HG03575 (cell line): Measurements from ENCODE around the gene VPS29.
"Not testable (repeated sequence)": the region's sequence is repeated elsewhere in the genome, so short reads cannot be mapped to it uniquely, and the experiment has no call there.

Experiments used
- ATAC-seq: cut with Tn5 transposase; IDR thresholded peaks from one replicate; pipeline ENCODE4 v1.9.1; 2021; ENCODE audit not compliant: unreplicated experiment, insufficient number of reproducible peaks, low FRiP score; ENCODE audit errors: extremely low read depth

The VPS29 gene

DNA sequence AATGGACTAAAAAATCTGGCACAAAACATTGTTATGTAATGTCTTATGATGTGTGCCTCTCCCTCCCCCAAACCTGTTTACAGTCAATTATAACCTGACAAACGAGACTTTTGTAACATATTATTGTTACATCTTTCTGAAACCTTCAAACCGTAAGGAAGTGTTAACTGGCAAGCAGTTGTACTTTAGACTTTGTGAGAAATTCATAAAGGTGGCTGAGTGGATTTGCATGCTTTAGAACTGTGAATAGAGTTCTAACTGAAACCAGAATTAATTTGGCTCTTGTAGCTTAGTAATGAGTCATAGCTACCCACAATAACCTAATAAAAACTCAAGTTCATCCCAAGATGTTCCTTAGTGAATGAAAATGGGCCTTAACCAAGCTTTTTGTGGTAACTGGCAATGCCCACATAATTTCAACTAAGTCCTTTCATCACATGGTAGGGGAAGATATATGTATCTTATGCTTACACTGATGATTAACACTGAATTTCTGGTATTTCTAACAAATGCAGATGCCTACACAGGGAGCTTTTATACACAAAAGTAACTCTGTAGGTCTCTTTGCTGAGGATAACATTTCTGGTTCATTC lies 29.9 kb upstream of the VPS29 start:
- ATAC-seq: peak; percentile 82

DNA sequence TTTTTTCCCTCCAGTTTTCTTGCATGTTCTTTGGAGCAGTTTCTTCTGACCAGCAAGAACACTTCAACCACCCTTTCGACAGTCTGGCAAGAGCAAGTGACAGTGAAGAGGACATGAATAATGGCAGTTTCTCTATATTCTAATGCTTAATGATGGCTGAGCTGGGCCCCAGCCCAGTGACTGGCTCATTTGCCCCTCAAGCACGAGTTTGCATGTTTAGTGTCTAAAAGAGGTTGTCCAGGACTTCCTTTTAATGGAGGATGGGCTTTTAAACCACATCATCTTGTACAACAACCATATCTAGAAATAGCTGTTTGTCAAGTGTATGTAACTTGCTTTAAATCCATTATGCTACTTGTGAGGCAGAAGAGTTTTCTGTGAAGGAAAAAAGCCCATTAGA lies 28.6 kb upstream of the VPS29 start:
- no peak for ATAC-seq

DNA sequence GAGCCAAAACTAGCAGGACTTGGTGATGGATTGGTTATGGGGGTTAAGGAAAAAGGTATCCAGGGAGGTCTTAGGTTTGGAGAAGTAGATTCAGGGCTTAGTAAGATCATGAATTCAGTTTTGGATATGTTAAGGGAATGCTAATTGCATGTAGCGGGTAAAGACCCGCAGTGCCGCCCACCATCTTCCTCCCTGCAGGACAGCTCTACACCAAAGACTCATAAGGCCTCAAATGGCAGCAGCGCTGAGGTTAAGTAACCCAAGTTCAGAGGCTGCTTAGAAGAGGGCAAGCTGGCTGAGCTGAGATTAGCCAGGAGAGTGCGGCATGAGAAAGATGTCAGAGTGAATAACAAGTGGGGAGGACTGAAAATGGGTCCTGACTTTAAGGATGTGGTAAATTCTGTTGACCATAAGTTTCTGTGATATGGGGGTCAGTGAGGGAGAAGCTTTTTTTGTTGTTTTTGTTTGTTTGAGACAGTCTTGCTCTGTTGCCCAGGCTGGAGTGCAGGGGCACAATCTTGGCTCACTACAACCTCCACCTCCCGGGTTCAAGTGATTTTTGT lies 26.4 kb upstream of the VPS29 start:
- no peak for ATAC-seq

DNA sequence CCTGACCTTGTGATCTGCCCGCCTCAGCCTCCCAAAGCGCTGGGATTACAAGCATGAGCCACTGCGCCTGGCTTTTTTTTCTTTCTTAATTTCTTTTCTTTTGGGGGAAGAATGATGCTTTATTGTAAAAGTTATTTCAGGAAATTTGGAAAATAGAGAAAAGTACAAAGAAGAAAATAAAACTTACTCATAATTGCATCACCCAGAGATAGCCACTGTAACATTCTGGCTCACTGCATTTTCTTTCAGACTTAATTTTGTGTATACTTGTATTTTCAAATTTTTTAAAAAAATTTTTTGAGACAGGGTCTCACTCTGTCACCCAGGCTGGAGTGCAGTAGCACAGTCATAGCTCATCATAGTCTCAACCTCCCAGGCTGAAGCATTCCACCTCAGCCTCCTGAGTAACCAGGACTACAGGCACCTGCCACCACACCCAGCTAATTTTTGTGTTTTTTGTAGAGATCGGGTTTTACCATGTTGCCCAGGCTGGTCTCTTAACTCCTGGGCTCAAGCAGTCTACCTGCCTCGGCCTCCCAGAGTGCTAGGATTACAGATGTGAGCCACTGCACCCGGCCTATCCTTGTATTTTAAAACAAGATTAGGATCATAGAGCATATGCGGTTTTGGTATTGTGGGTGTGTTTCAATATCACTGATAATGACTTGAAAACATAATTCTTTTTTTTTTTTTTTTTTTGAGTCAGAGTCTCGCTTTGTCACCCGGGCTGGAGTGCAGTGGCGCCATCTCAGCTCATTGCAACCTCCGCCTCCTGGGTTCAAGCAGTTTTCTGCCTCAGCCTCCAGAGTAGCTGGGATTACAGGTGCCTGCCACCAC lies 19.2 kb upstream of the VPS29 start:
- ATAC-seq: not testable (repeated sequence)

DNA sequence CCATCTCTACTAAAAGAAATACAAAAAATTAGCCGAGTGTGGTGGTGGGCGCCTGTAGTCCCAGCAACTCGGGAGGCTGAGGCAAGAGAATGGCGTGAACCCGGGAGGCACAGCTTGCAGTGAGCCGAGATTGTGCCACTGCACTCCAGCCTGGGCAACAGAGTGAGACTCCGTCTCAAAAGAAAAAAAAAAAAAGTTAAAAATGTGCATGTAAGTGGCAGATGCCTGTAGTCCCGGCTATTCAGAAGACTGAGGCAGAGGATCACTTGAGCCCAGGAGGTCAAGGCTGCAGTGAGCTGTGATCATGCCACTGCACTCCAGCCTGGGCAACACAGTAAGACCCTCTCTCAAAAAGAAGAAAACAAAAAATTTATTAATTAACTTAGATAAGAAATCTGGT lies 16.1 kb upstream of the VPS29 start:
- not testable (repeated sequence) for ATAC-seq

DNA sequence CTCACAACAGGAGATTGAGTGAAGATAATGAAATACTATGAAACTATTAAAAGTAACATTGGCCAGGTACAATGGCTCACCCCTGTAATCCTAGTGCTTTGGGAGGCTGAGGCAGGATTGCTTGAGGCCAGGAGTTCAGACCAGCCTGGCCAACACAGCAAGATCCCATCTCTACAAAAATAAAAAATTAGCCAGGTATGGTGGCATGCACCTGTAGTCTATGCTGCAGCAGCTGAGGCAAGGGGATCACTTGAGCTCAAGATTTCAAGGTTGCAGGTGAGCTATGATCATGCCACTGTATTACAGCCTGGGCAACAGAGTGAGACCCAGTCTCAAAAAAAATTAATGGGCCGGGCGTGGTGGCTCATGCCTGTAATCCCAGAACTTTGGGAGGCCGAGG lies 15.1 kb upstream of the VPS29 start:
- ATAC-seq: no peak

DNA sequence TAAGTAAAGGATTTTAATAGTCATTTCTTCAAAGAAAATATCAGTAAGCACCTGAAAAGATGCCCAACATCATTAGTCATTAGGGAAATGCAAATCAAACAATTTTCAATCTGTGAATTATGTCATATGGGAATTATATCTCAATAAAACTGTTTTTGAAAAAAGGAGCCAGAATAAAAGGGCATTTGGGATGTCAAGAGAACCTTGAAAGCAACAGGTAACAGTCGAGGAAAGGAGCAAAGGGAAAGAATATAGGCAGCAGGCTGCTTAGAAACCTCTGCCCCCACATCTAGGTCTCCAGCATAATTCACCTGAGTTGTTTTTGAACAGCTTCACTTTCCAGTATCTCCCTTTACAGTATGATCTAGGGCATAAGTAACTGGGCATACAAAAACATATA lies 12.5 kb upstream of the VPS29 start:
- ATAC-seq: no peak

DNA sequence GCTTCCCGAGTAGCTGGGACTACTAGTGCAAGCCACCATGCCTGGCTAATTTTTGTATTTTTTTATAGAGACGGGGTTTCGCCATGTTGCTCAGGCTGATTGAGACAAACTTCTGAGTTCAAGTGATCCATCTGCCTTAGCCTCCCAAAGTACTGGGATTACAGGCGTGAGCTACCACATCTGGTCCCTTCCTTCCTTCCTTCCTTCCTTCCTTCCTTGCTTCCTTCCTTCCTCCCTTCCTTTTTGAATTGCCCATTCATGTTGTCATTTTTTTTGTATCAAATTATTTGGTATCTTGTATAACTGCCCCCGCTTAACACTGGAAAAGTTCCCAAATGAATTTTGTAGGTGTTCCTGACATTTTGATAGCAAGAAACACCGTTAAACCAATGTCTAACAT lies 11.9 kb upstream of the VPS29 start:
- no peak for ATAC-seq

DNA sequence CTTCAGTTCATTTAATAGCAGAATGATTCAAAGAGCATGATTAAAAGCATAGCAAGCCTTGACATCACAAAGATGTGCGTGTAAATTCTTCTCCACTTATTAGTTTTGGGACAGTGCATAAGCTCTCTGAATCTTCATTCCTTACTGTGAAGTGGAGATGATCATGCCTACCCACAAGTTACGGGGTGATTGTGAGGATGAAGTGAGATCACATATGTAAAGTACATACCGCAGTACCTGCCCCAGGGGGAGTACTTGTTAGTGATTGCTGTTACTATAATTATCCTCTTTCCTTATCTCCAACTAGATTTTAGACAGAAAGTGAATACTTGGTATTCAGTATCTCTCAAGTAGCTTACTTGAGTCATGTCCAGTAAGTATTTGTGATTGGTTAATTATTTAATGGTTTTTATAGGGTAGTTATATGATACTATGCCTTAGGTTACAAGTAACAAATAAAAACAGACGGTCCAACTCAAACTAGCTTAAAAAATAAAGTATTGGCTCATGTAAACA lies 6.2 kb upstream of the VPS29 start:
- ATAC-seq: no peak

DNA sequence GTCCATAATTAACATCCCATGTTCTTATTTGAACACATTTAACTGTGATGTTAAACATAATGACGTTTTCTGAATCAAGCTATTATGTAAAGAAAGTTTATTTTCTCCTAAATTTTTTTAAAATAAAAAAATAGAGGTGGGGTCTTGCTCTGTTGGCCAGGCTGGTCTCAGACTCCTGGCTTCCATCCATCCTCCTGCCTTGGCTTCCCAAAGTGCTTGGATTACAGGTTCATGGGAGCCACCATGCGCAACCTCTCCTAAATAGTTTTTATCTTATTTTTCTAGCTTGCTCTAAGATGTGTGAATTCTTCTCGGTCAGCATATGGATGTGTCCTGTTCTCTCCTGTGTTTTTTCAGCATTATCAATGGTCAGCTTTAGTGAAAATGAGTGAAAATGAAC lies 3.4 kb upstream of the VPS29 start:
- ATAC-seq: no peak

DNA sequence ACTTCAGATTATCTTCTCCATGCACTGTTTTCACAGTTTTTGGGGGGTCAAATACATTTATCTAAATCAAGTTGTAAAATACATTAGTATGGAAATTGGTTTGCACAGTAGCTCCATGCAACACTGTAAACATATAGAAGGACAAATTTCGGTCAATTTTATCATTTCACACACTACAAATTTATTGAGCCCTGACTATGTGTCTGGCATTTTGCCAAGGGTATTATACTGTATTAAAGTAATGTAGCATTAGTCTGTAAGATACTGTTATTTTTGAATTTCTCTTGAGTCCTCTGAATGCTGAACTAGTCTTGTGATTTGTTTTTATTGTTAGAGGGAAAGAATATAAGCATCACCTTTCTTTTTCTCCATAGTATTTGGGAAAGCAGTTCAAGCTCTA lies 1.5 kb upstream of the VPS29 start:
- ATAC-seq: no peak

DNA sequence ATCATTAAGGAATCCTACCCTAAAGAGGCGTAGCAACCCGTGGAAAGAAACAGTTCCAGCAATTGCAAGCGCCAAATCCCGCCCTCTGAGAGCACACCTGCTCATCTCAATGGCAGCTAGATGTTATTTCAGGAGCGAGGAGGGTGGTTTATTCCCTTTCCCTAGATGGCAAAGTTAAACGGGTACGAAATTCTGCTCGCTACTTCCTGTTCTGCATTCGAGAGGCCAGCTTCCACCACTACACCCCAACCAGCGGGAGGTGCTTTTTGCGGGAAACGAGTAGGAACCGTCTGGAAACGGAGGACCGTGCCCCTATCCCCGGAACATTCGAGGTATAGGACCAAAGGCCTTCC lies 536 bp downstream of the VPS29 start:
- no peak for ATAC-seq

DNA sequence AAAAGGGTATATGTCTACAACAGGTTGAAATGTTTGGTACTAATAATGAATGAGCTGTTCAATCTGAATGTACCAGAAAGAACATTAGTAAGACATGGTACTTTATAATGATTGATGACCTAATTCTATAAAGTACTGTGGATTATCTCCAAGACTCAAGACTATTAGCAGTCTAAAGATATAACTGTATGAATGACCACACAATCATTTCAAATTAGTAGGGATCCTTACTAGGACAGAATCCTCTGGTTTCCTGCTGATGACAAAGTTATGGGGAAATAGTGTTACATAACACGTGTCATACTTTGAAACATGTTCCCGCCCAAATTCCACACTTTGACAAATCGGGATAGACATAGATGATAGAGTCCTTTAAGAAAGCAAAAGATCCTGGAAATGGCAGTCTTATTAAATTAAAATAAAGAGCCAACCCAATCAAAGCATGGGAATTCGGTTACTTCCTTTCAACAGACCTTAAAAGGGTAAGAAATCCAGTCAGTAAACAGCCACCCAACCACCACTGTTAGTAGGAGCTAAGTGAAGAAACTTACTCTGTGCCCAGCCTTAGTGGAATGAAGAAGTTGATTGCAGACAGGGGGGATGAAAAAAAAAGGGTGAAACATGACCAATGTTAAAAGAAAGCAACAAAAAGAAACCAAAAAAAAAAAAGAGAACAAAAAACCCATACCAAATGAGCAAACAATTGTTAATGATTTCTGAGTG lies 2.8 kb downstream of the VPS29 start:
- ATAC-seq: no peak

DNA sequence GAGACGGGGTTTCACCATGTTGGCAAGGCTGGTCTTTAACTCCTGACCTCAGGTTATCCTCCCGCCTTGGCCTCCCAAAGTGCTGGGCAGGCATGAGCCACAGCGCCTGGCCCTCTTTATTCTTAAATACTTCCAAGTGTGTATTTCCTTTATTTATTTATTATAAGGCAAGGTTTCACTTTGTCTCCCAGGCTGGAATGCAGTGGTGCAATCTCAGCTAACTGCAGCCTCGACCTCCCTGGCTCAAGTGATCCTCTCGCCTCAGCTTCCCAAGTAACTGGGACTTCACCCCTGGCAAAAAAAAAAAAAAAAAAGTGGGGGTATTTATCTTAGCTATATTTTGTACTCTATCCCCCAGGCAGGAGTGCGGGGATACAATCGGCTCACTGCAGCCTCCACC lies 26.5 kb downstream of the VPS29 start:
- no peak for ATAC-seq

DNA sequence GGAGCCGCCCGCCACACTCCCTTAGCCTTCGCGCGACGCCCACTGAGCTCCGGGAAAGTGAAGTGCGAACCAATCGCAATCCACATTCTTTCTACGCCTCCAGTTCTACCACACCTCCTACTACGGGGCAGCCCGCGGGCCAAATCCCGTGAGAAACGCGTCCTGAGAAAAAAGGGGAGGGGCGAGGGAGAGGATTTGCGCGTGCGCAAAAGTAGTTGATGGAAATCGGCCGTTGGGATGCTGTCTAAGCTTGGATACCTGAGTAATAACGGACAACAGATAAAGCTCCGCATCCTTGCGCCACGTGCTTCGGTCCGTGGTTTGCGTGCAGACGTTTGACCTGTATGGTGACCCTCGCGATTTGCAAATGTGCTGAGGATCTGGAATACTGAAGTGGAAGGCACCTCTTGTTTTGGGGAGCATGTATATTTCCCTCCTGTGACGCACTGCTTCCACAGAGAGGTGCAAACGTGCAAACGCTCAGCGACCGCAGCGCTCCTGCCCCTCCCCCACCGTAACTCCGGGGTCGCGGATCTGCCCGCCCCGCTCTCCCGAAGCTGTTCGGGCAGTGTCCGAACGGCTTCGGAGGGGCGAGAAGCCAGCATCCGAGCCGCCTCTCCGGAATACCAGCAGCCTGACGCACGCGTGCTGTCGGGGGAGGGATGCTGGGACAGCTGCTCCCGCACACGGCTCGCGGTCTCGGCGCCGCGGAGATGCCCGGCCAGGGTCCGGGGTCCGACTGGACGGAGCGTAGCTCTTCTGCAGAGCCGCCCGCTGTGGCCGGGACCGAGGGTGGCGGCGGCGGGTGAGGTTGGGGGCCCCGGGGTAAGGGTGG lies 33.5 kb downstream of the VPS29 start, which contains the start of the genes FAM216A and GPN3:
FAM216A (plus strand) TSS at position 632 of the 835 bp plus-strand sequence; CDS start at position 663, 31 bp downstream.
GPN3 (minus strand) TSS at position 44 of the 835 bp plus-strand sequence. CDS start 54 bp downstream, outside the sequence.
- peak; percentile 40 for ATAC-seq

DNA sequence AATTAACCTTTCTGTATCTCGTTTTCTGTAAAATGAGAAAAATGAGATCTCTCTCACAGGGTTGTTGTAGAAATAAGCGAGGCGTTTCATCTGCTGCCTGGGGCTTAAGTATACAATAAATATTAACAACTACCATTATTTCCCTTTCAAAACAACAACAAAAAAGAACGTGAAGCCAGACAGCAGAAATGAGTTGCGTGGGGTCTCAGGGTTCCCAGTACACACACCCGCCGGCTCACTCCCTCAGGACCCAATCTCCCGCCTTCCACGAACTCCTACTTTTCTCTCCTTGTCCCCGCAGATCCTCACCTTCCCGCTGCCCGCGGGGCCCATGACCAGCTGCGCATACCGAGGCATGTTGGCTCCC lies 34.1 kb downstream of the VPS29 start:
- ATAC-seq: no peak

DNA sequence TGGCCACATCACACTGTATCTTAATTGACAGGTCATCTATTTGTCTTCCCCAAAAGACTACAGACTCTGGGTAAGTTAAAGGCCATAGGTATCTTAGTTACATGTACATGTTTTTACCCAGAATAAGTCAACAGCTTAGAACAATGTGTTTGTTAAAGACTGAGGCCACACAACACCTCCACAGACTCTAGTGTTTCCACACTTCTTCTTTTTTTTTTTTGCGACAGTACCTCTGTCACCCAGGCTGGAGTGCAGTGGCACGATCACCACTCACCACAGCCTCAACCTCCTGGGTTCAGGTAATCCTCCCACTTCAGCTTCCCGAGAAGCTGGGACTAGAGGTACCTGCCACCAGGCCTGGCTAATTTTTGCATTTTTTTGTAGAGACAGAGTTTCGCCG lies 35.1 kb downstream of the VPS29 start:
- ATAC-seq: no peak

DNA sequence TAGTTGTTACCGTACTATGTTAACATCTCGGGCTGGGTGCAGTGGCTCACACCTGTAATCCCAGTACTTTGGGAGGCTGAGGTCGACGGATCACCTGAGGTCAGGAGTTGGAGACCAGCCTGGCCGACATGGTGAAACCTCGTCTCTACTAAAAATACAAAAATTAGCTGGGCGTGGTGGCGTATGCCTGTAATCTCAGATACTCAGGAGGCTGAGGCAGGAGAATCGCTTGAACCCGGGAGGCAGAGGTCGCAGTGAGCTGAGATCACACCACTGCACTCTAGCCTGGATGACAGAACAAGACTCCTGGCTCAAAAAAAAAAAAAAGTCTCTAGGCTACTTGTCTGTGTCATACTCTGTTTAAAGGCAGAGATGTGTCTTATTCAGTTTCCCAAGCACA lies 36.1 kb downstream of the VPS29 start:
- ATAC-seq: not testable (repeated sequence)

DNA sequence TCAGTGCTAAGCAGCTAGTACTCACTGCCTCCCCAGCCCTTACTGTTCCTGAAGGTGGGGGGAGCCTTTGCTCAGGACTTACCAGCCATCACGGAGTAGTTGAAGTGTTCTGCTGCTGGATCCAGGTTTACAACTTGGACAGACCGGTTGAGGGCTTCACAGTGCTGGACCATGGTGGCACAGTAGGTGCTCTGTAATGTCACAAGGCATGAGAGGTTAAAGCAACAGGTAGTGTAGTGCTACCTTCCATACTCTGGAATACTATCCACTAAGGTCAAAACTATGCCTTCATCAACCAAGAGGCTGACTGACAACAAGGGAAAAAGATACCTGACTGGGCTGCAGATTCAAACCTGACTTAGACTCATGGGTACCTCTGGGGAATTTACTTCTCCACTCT lies 36.9 kb downstream of the VPS29 start:
- no peak for ATAC-seq
